Measurements from ENCODE around the gene KIF7. TPM values are rescaled to one million over a fixed set of nuclear protein-coding genes. Genes with fewer than 3 reads are reported as not detected.

KIF7 gene
- total RNA-seq, 1 donor from 2014 or later = 6.4 TPM

- no peak for TF ChIP-seq CTCF (IDR thresholded peaks at IDR 0.05; ENCODE audit: unreplicated experiment)
- Mint-ChIP-seq H3K4me1 (ENCODE audit: unreplicated experiment) (peaks cover 5% of the 10 kb centered on the region), H3K9me3 (ENCODE audit: unreplicated experiment) (no peaks in the 10 kb centered on the region), H3K27ac (ENCODE audit: unreplicated experiment) (no peak overlapping the region), H3K27me3 (ENCODE audit: unreplicated experiment) (peaks cover 10% of the 10 kb centered on the region), H3K4me3 (ENCODE audit: unreplicated experiment) (no peak overlapping the region), H3K36me3 (ENCODE audit: low read depth, unreplicated experiment) (no peaks in the 10 kb centered on the region)
- DNase-seq (ENCODE audit: low spot score) = no peak
These were observed 11.1 kb upstream of the KIF7 start for GRCh38 chr15:89666184-89666857.

- H3K27me3 Mint-ChIP-seq (ENCODE audit: unreplicated experiment) = peaks cover 10% of the 10 kb centered on the region
- no peaks in the 10 kb centered on the region for H3K9me3 Mint-ChIP-seq (ENCODE audit: unreplicated experiment)
- H3K4me3 Mint-ChIP-seq (ENCODE audit: unreplicated experiment) = no peak overlapping the region
These were observed 10.3 kb upstream of the KIF7 start for GRCh38 chr15:89665449-89666181.

GRCh38 chr15:89664441-89665350, 9.4 kb upstream of the KIF7 start:
- H3K27ac Mint-ChIP-seq (ENCODE audit: unreplicated experiment) = peak overlapping the region; percentile 26
- no peaks in the 10 kb centered on the region for H3K36me3 Mint-ChIP-seq (ENCODE audit: low read depth, unreplicated experiment)
- peaks cover 5% of the 10 kb centered on the region for H3K4me1 Mint-ChIP-seq (ENCODE audit: unreplicated experiment)
- H3K4me3 Mint-ChIP-seq (ENCODE audit: unreplicated experiment) = peak overlapping the region; percentile 86
- no peak for TF ChIP-seq CTCF (IDR thresholded peaks at IDR 0.05; ENCODE audit: unreplicated experiment)
- H3K27me3 Mint-ChIP-seq (ENCODE audit: unreplicated experiment) = peaks cover 8% of the 10 kb centered on the region
- no peaks in the 10 kb centered on the region for H3K9me3 Mint-ChIP-seq (ENCODE audit: unreplicated experiment)
- DNase-seq (ENCODE audit: low spot score) = no peak

More at GRCh38 chr15:89665449-89666181, 10.3 kb upstream of the KIF7 start:
- Mint-ChIP-seq H3K36me3 (ENCODE audit: low read depth, unreplicated experiment) (no peaks in the 10 kb centered on the region), H3K4me1 (ENCODE audit: unreplicated experiment) (peaks cover 5% of the 10 kb centered on the region), H3K27ac (ENCODE audit: unreplicated experiment) (no peak overlapping the region)
- no peak for TF ChIP-seq CTCF (IDR thresholded peaks at IDR 0.05; ENCODE audit: unreplicated experiment)
- peak; percentile 66 for DNase-seq (ENCODE audit: low spot score)

DNA sequence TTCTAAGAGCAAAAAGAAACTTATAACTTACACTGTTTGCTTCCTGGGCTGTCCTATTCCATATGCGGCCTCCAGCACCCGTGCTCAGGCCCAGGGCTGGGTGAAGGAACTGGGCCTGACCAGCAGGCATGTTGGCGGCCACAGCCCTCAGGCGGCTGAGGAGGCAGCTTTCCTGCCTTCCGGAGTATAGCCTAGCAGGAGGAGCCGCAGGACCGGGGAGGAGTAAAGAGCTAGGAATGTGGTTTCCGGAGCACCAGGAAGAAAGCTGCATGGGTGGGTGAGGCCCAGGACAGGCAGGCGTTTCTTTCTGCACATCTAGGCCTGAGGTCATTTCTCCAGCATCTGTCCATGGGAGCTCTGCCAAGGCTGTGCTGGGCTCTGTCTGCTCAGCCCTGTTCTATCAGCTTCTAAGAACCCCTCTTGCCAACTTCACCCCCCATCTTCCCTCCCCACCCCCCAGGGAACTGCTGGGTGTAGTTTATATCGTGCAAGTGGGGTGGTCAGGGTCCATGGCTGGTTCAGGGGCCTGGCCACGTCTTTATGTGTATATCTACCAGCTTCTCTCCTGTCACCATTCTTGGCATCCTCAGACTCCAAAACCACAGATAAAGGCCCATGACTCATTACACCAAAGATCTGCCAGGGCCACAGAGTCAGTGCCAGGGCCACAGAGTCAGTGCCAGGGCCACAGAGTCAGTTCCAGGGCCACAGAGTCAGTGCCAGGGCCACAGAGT, 7.8 kb upstream of the KIF7 start:
- TF ChIP-seq CTCF (IDR thresholded peaks at IDR 0.05; ENCODE audit: unreplicated experiment) = no peak
- Mint-ChIP-seq H3K4me1 (ENCODE audit: unreplicated experiment) (peaks cover 5% of the 10 kb centered on the region), H3K9me3 (ENCODE audit: unreplicated experiment) (no peaks in the 10 kb centered on the region), H3K4me3 (ENCODE audit: unreplicated experiment) (no peak overlapping the region), H3K36me3 (ENCODE audit: low read depth, unreplicated experiment) (no peaks in the 10 kb centered on the region), H3K27ac (ENCODE audit: unreplicated experiment) (no peak overlapping the region), H3K27me3 (ENCODE audit: unreplicated experiment) (peaks cover 8% of the 10 kb centered on the region)
- peak; percentile 32 for DNase-seq (ENCODE audit: low spot score)

Data from endothelial cell (in vitro differentiated cells).